Keratinocyte (primary cell): ENCODE results near the gene TMCO4. TPM values are rescaled to one million over a fixed set of nuclear protein-coding genes. Genes with fewer than 3 reads are reported as not detected.

Source experiments
- DNase-seq: peaks from one replicate; pipeline ENCODE4 v3.0.0-alpha.2; 2011; ENCODE audit warnings: low read depth, missing footprints, low spot score
- FAIRE-seq: peaks from 2 replicates; lab custom pipeline; 2011; peaks lifted over from hg19 to GRCh38; lab: Jason Lieb, UNC
- H2AFZ ChIP-seq: 2 replicates; pipeline ENCODE4 v1.6.0; 2012; ENCODE audit warnings: low read length, control low read depth, inconsistent platforms; ENCODE audit not compliant: control insufficient read depth
- H3K27ac ChIP-seq: 2 replicates; pipeline ENCODE4 v1.5.1; 2011; ENCODE audit warnings: low read length; ENCODE audit not compliant: control insufficient read depth, insufficient read depth
- H3K27me3 ChIP-seq: 3 replicates; pipeline ENCODE4 v1.6.0; 2011; ENCODE audit warnings: low read length; ENCODE audit not compliant: control insufficient read depth, insufficient read depth; ENCODE audit errors: extremely low read depth
- H3K36me3 ChIP-seq, 2 experiments: 2 replicates in 1 of 2; 3 replicates in 1 of 2; pipeline ENCODE4 v1.5.1; 2011; ENCODE audit warnings: low read length in 2 of 2, mild to moderate bottlenecking in 1 of 2; ENCODE audit not compliant: control insufficient read depth in 2 of 2, insufficient read depth in 2 of 2; ENCODE audit errors: extremely low read depth in 1 of 2
- H3K4me1 ChIP-seq: 3 replicates; pipeline ENCODE4 v1.5.1; 2011; ENCODE audit warnings: low read length; ENCODE audit not compliant: control insufficient read depth, insufficient read depth; ENCODE audit errors: extremely low read depth
- H3K4me2 ChIP-seq: 3 replicates; pipeline ENCODE4 v1.6.0; 2011; ENCODE audit warnings: low read depth, low read length; ENCODE audit not compliant: control insufficient read depth, insufficient read depth; ENCODE audit errors: extremely low read depth
- H3K4me3 ChIP-seq, 3 experiments: fragments of 200-600 bp in 1 of 3; sonication (generic) in 1 of 3; 2 replicates in 2 of 3; 3 replicates in 1 of 3; pipeline ENCODE4 v1.5.1; 2011 to 2016; ENCODE audit warnings: low read length in 3 of 3, mild to moderate bottlenecking in 3 of 3, control low read depth in 2 of 3, inconsistent platforms in 1 of 3, low read depth in 1 of 3, mixed read lengths in 1 of 3, mixed run types in 1 of 3, moderate library complexity in 1 of 3; ENCODE audit not compliant: control insufficient read depth in 2 of 3, insufficient read depth in 2 of 3; ENCODE audit errors: extremely low read depth in 1 of 3
- H3K79me2 ChIP-seq: 2 replicates; pipeline ENCODE4 v1.6.0; 2012; ENCODE audit warnings: low read length; ENCODE audit not compliant: control insufficient read depth, insufficient read depth
- H3K9ac ChIP-seq: 3 replicates; pipeline ENCODE4 v1.6.0; 2011; ENCODE audit warnings: low read length; ENCODE audit not compliant: control insufficient read depth, insufficient read depth; ENCODE audit errors: extremely low read depth
- H3K9me1 ChIP-seq: 3 replicates; pipeline ENCODE4 v1.6.0; 2011; ENCODE audit warnings: low read length; ENCODE audit not compliant: control insufficient read depth, insufficient read depth; ENCODE audit errors: extremely low read depth
- H3K9me3 ChIP-seq: 2 replicates; pipeline ENCODE4 v1.5.1; 2012; ENCODE audit warnings: low read depth, low read length; ENCODE audit not compliant: control insufficient read depth
- H4K20me1 ChIP-seq: 3 replicates; pipeline ENCODE4 v1.6.0; 2011; ENCODE audit warnings: low read length; ENCODE audit not compliant: control insufficient read depth, insufficient read depth; ENCODE audit errors: extremely low read depth
- CTCF ChIP-seq, 3 experiments: IDR thresholded peaks in 1 of 3; conservative IDR thresholded peaks in 1 of 3; optimal IDR thresholded peaks in 1 of 3; 2 replicates in 2 of 3; 3 replicates in 1 of 3; pipeline versions ENCODE3 to v1.5.1; 2011; ENCODE audit warnings: low read length in 3 of 3, mild to moderate bottlenecking in 3 of 3, moderate library complexity in 2 of 3, control low read depth in 1 of 3, inconsistent platforms in 1 of 3; ENCODE audit not compliant: insufficient read depth in 2 of 3; ENCODE audit errors: extremely low read depth in 1 of 3
- EZH2 ChIP-seq: IDR thresholded peaks from one replicate; pipeline ENCODE4 v1.6.1; 2012; ENCODE audit warnings: inconsistent platforms, mild to moderate bottlenecking, low read length, moderate library complexity
- dilution Hi-C: fragments of 300-500 bp; cut with MboI; formaldehyde crosslinking; loops from one replicate; pipeline ENCODE4 v1.7.0; 2020; ENCODE audit warnings: low sequenced_read_pairs; ENCODE audit not compliant: extremely low pct_ligation_motif_present
- polyA plus RNA-seq, 5 experiments: library from polyadenylated mRNA; depleted of rRNA in 3 of 5; stranded (reverse) in 3 of 5; stranded (forward) in 1 of 5; unstranded in 1 of 5; fragments of >200 nt; gene quantifications; 1 replicate in 1 of 5; 2 replicates in 3 of 5; 3 replicates in 1 of 5; pipeline versions ENCODE4 v1.2.1 to v1.2.3, GENCODE V29; 2011 to 2012; ENCODE audit warnings: missing spikeins in 2 of 5, low read depth in 1 of 5, low replicate concordance in 1 of 5

Gene TMCO4
- polyA plus RNA-seq, 1 donor (not counting 4 experiments of a cell fraction or from before 2014, with no cell fraction given) = 1.2 TPM

GRCh38 chr1:19675797-19676196 is 123.9 kb downstream of the TMCO4 start:
- H3K4me2 ChIP-seq = no peak overlapping the region
- H3K4me1 ChIP-seq = no peaks in the 10 kb centered on the region
- no peak overlapping the region for H2AFZ ChIP-seq
- H3K27ac ChIP-seq = no peak overlapping the region
- H3K9me1 ChIP-seq = no peaks in the 10 kb centered on the region
- FAIRE-seq (no peak), DNase-seq (no peak)
- no peaks in the 10 kb centered on the region for H3K79me2 ChIP-seq
- H3K27me3 ChIP-seq = peaks cover 8% of the 10 kb centered on the region
- H4K20me1 ChIP-seq = no peaks in the 10 kb centered on the region
- TF ChIP-seq EZH2 (no peak), CTCF (optimal IDR thresholded peaks at IDR 0.05 in 1 of 3, IDR thresholded peaks at IDR 0.05 in 1 of 3, conservative IDR thresholded peaks at IDR 0.05 in 1 of 3; ENCODE audit: extremely low read depth in 1 of 3, insufficient read depth in 2 of 3, low read length in 3 of 3) (no peak)
- H3K36me3 ChIP-seq = no peaks in the 10 kb centered on the region
- H3K9ac ChIP-seq = no peak overlapping the region
- no peak overlapping the region for H3K4me3 ChIP-seq
- no peaks in the 10 kb centered on the region for H3K9me3 ChIP-seq
- dilution Hi-C loops = no loop called here

- Histone ChIP-seq H3K9ac (no peak overlapping the region), H2AFZ (no peak overlapping the region), H3K27ac (no peak overlapping the region), H3K36me3 (no peaks in the 10 kb centered on the region), H3K27me3 (peaks cover 15% of the 10 kb centered on the region), H3K9me1 (no peaks in the 10 kb centered on the region), H3K79me2 (no peaks in the 10 kb centered on the region), H3K9me3 (no peaks in the 10 kb centered on the region), H3K4me1 (no peaks in the 10 kb centered on the region), H4K20me1 (no peaks in the 10 kb centered on the region), H3K4me2 (no peak overlapping the region), H3K4me3 (no peak overlapping the region)
- dilution Hi-C loops = no loop called here
- DNase-seq = no peak
- TF ChIP-seq CTCF (optimal IDR thresholded peaks at IDR 0.05 in 1 of 3, IDR thresholded peaks at IDR 0.05 in 1 of 3, conservative IDR thresholded peaks at IDR 0.05 in 1 of 3; ENCODE audit: extremely low read depth in 1 of 3, insufficient read depth in 2 of 3, low read length in 3 of 3) = no peak
- TF ChIP-seq EZH2 = no peak
- FAIRE-seq = no peak
Observed at GRCh38 chr1:19672237-19672636, 127.5 kb downstream of the TMCO4 start.
